ENCODE results near the gene THEM4. TPM values are rescaled to one million over a fixed set of nuclear protein-coding genes. Genes with fewer than 3 reads are reported as not detected.

The THEM4 gene
- total and polyA plus RNA-seq, 2 of the 8 experiments (the other 6 are each of a cell fraction or from before 2014, with no cell fraction given) = 9.9 to 11.2 TPM

GRCh38 chr1:151825751-151826660, 83.3 kb downstream of the THEM4 start:
- TF ChIP-seq SAP30 (IDR thresholded peaks at IDR 0.05; ENCODE audit: insufficient read depth, insufficient replicate concordance, low read length) (no peak), SIN3A (conservative IDR thresholded peaks at IDR 0.05 in 1 of 2, IDR thresholded peaks at IDR 0.05 in 1 of 2; ENCODE audit: low read depth in 1 of 2, low read length in 2 of 2) (0 out of 4 replicates have a peak, but pooled peaks of 1 of the 2 experiments have one; percentile 13), E2F6 (IDR thresholded peaks at IDR 0.05) (peak; percentile 55)
- no peak for FAIRE-seq
- Histone ChIP-seq H3K4me1 (replicated peaks in 1 of 4; ENCODE audit: control insufficient read depth in 3 of 4, insufficient read depth in 4 of 4, low read length in 3 of 4) (peaks cover 14 to 46% (median 32%) of the 10 kb centered on the region in 4 experiments), H3K27me3 (replicated peaks in 1 of 4; ENCODE audit: control insufficient read depth in 3 of 4, extremely low read depth in 1 of 4, insufficient read depth in 3 of 4, low read length in 3 of 4) (no peaks in the 10 kb centered on the region), H3K4ac (replicated peaks; ENCODE audit: insufficient read length, low read depth, low read length) (no peak overlapping the region), H2BK15ac (ENCODE audit: low read length) (peak overlapping the region; percentile 83), H4K20me1 (replicated peaks in 1 of 2; ENCODE audit: control insufficient read depth in 1 of 2, insufficient read depth in 2 of 2, low read length in 2 of 2) (no peaks in the 10 kb centered on the region), H3K56ac (replicated peaks; ENCODE audit: insufficient read length, low read depth, low read length) (no peak overlapping the region), H4K91ac (replicated peaks; ENCODE audit: insufficient read length, low read length) (no peak overlapping the region), H3K79me1 (ENCODE audit: low read depth, low read length) (no peaks in the 10 kb centered on the region), H3K9ac (replicated peaks in 1 of 4; ENCODE audit: extremely low read depth in 1 of 4, low read depth in 3 of 4, low read length in 3 of 4) (no peak overlapping the region), H3K36me3 (ENCODE audit: control insufficient read depth in 2 of 4, insufficient read depth in 4 of 4, low read length in 3 of 4) (no peaks in the 10 kb centered on the region), H4K5ac (ENCODE audit: insufficient read length, low read depth, low read length) (no peak overlapping the region), H2BK120ac (replicated peaks; ENCODE audit: low read depth, low read length) (no peak overlapping the region), H3K4me3 (ENCODE audit: extremely low read depth in 1 of 4, insufficient read depth in 2 of 4, low read depth in 3 of 4, low read length in 4 of 4) (peak overlapping the region in 1 of 4 experiments; percentile 33; a peak in 1 of 8 replicates), H2BK5ac (ENCODE audit: low read depth, low read length) (no peak overlapping the region; the same call in 1 of the 2 replicates), H3K79me2 (ENCODE audit: control insufficient read depth in 1 of 2, insufficient read depth in 2 of 2, low read length in 2 of 2) (no peaks in the 10 kb centered on the region), H4K8ac (ENCODE audit: extremely low read depth, insufficient read depth, low read length) (peak overlapping the region; percentile 0; the same call in 1 of the 2 replicates), H3K9me3 (ENCODE audit: insufficient read depth in 2 of 2, low read depth in 1 of 2, low read length in 1 of 2) (no peaks in the 10 kb centered on the region), H2BK12ac (ENCODE audit: low read depth, low read length) (peak overlapping the region; percentile 80; the same call in 1 of the 2 replicates), H2AFZ (ENCODE audit: low read length) (no peak overlapping the region; the same call in 1 of the 2 replicates), H3K23me2 (ENCODE audit: low read depth, low read length) (peaks cover 2% of the 10 kb centered on the region; the same call in 1 of the 2 replicates), H2BK20ac (ENCODE audit: low read length) (peak overlapping the region; percentile 43; the same call in 1 of the 2 replicates), H3K27ac (ENCODE audit: low read depth, low read length) (no peak overlapping the region), H2AK5ac (ENCODE audit: low read depth, low read length) (no peak overlapping the region), H3K18ac (ENCODE audit: extremely low read depth, low read length) (peak overlapping the region; percentile 62), H3K14ac (ENCODE audit: insufficient read length) (no peak overlapping the region), H3K23ac (ENCODE audit: insufficient read length) (no peak overlapping the region), H3K4me2 (ENCODE audit: insufficient read depth in 1 of 2, low read depth in 2 of 2, low read length in 2 of 2) (peak overlapping the region; percentile 38 to 44)
- peak in 1 of 2 experiments; percentile 63 for DNase-seq (ENCODE audit: low read depth in 1 of 2, low spot score in 2 of 2)
- WGBS, 2 experiments (ENCODE audit: extremely low coverage in 1 of 2, insufficient coverage in 1 of 2, insufficient read length in 1 of 2, insufficient replicate concordance in 2 of 2, low coverage in 1 of 2, low lambda C conversion rate in 2 of 2, missing lambda C conversion rate in 1 of 2) = 49% methylated on average over 21 of the region's 21 CpGs; no CpG with 5 or more reads in 1 of the 2 experiments
- CTCF ChIA-PET (ENCODE audit: partially characterized antibody) = interaction anchor here (0.5 to 2.4 kb wide), 6 partner anchors 9 to 64 kb away, joined by 3 to 5 read pairs (median 4); partner anchors contain the start of gene C2CD4D
- POLR2A ChIA-PET (ENCODE audit: partially characterized antibody) = interaction anchor here (0.9 to 3.7 kb wide), 4 partner anchors 14 to 27 kb away, joined by 3 to 20 read pairs (median 4); partner anchors contain the start of gene C2CD4D
